Type B pancreatic cell (in vitro differentiated cells): ENCODE results near the gene SCGB1D1. TPM values are rescaled to one million over a fixed set of nuclear protein-coding genes. Genes with fewer than 3 reads are reported as not detected.
"Not testable (repeated sequence)": the region's sequence is repeated elsewhere in the genome, so short reads cannot be mapped to it uniquely, and the experiment has no call there.

Experiments
- DNase-seq: peaks from one replicate; pipeline ENCODE4 v3.0.0; 2021; ENCODE audit warnings: mixed read lengths; ENCODE audit not compliant: unreplicated experiment; ENCODE audit errors: extremely low spot score
- H3K27ac Mint-ChIP-seq: 2 replicates; pipeline ENCODE4 v1.8.0; 2021; ENCODE audit warnings: mild to moderate bottlenecking, mixed read lengths
- H3K27me3 Mint-ChIP-seq: 2 replicates; pipeline ENCODE4 v1.8.0; 2021; ENCODE audit warnings: mixed read lengths
- H3K36me3 Mint-ChIP-seq: 2 replicates; pipeline ENCODE4 v1.8.0; 2021; ENCODE audit warnings: mixed read lengths
- H3K4me1 Mint-ChIP-seq: one replicate; pipeline ENCODE4 v1.8.0; 2021; ENCODE audit warnings: mixed read lengths; ENCODE audit not compliant: unreplicated experiment
- H3K4me3 Mint-ChIP-seq: 2 replicates; pipeline ENCODE4 v1.8.0; 2021; ENCODE audit warnings: mild to moderate bottlenecking, mixed read lengths
- H3K9me3 Mint-ChIP-seq: 2 replicates; pipeline ENCODE4 v1.8.0; 2021; ENCODE audit warnings: mixed read lengths
- total RNA-seq: library from RNA; stranded (reverse); gene quantifications from 2 replicates; pipeline ENCODE4 v1.2.1, GENCODE V29; 2021; ENCODE audit warnings: low replicate concordance
- TF ChIP-seq, protein P1 (sequence below): fragments of 200-600 bp; sonication (generic); conservative IDR thresholded peaks from 2 replicates; pipeline ENCODE4 v1.5.0; 2021; ENCODE audit warnings: antibody characterized with exemption, mild to moderate bottlenecking

The SCGB1D1 gene
- total RNA-seq, 1 donor from 2014 or later: not detected

DNA sequence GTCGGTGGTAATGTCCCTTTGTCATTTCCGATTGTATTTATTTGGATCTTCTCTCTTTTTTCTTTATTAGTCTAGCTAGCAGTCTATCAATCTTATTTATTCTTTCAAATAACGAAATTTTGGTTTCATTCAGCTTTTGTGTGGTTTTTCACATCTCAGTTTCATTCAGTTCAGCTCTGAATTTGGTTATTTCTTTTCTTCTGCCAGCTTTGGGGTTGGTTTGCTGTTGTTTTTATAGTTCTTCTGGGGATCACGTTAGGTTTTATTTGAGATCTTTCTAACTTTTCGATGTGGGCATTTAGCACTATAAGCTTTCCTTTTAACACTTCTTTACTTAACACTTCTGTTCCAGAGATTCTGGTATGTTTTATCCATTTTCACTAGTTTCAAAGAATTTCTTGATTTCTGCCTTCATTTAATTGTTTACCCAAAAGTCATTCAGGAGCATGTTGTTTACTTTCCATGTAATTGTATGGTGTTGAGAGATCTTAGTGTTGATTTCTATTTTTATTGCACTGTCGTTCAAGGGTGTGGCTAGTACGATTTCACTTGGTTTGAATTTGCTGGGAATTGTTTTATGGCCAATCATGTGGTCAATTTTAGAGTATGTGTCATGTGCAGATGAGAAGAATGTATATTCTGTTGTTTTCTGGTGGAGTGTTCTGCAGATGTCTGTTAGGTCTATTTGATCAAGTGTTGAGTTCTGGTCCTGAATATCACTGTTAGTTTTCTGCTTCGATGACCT is 7.7 kb upstream of the SCGB1D1 start:
- Mint-ChIP-seq H3K27ac (no peak overlapping the region), H3K9me3 (no peaks in the 10 kb centered on the region), H3K4me1 (no peaks in the 10 kb centered on the region), H3K4me3 (no peak overlapping the region), H3K36me3 (peaks cover 4% of the 10 kb centered on the region), H3K27me3 (peaks cover 22% of the 10 kb centered on the region)
- no peak for DNase-seq
- TF ChIP-seq, protein P1, sequence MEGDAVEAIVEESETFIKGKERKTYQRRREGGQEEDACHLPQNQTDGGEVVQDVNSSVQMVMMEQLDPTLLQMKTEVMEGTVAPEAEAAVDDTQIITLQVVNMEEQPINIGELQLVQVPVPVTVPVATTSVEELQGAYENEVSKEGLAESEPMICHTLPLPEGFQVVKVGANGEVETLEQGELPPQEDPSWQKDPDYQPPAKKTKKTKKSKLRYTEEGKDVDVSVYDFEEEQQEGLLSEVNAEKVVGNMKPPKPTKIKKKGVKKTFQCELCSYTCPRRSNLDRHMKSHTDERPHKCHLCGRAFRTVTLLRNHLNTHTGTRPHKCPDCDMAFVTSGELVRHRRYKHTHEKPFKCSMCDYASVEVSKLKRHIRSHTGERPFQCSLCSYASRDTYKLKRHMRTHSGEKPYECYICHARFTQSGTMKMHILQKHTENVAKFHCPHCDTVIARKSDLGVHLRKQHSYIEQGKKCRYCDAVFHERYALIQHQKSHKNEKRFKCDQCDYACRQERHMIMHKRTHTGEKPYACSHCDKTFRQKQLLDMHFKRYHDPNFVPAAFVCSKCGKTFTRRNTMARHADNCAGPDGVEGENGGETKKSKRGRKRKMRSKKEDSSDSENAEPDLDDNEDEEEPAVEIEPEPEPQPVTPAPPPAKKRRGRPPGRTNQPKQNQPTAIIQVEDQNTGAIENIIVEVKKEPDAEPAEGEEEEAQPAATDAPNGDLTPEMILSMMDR: no peak

DNA sequence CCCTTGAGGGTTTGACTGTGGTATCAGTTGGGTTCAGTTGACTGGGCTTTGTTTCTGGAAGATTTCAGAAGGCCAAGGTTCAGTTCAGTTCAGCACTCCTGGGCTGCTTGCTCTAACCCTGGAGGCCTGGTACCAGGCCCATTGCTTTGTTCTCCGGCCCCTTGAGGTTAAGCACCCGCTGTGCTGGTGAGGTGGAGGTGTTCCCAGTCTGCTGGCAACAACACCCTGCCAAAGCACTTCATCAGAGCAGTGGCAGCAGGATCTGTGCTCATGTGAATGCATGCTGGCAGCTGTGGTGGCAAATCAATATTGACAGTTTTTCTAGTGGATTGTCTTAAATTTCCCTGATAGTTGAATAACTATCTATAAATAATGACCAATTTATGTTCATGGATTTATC is 3.8 kb upstream of the SCGB1D1 start:
- Mint-ChIP-seq H3K4me1 (no peaks in the 10 kb centered on the region), H3K4me3 (no peak overlapping the region), H3K27me3 (peaks cover 31% of the 10 kb centered on the region), H3K9me3 (no peaks in the 10 kb centered on the region), H3K27ac (no peak overlapping the region), H3K36me3 (peaks cover 4% of the 10 kb centered on the region)
- TF ChIP-seq, protein P1: no peak
- DNase-seq: no peak

DNA sequence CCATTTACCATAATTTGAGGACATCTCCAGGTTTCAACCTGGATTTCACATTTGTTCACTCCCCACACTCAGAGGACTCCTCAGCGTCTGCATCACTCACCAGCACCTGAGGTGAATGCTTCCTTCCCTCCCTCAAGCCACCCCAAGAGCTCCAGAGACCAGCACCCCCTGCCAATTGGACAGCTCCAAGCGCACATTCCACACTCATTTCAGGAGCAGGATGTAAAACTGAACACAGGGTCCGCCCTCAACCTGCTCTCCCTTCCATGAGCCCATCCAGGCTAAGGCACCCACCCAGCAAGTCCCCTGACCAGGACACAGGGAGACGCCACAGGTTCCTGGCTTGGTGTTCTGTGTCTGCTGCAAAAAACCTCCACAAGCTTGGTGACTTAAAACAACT is 3.9 kb downstream of the SCGB1D1 start:
- DNase-seq: no peak
- Mint-ChIP-seq H3K36me3 (no peaks in the 10 kb centered on the region), H3K27ac (no peak overlapping the region), H3K27me3 (peaks cover 43% of the 10 kb centered on the region), H3K9me3 (no peaks in the 10 kb centered on the region), H3K4me3 (no peak overlapping the region), H3K4me1 (no peaks in the 10 kb centered on the region)
- TF ChIP-seq, protein P1: no peak

DNA sequence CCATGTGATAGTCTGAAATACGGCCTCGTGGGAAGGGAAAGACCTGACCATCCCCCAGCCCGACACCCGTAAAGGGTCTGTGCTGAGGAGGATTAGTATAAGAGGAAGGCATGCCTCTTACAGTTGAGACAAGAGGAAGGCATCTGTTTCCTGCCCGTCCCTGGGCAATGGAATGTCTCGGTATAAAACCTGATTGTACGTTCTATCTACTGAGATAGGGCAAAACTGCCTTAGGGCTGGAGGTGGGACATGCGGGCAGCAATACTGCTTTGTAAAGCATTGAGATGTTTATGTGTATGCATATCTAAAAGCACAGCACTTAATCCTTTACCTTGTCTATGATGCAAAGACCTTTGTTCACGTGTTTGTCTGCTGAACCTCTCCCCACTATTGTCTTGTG is 5.0 kb downstream of the SCGB1D1 start:
- H3K9me3 Mint-ChIP-seq, H3K27ac Mint-ChIP-seq, H3K4me3 Mint-ChIP-seq, H3K36me3 Mint-ChIP-seq, DNase-seq, H3K4me1 Mint-ChIP-seq: not testable (repeated sequence)
- H3K27me3 Mint-ChIP-seq: peaks cover 33% of the 10 kb centered on the region

DNA sequence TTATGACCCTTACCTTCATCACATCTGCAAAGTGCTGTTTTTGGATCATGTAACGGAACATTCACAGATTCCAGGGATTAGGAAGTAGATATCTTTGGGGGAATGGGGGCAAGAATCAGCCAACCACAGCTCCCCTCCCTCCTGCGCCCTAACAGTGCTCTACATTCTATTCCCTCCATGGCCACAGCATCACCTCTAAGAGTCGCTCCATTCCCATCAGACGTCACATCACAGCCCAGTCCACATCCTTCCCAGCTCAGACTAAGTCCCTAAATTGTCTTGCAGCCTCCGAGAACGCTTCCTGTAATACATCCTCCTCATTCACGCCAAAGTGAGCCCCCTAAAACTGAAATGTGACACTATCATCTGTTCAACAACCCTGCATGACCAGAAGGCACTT is 5.9 kb downstream of the SCGB1D1 start:
- Mint-ChIP-seq H3K4me3 (no peak overlapping the region), H3K27me3 (peaks cover 27% of the 10 kb centered on the region), H3K9me3 (no peaks in the 10 kb centered on the region), H3K4me1 (no peaks in the 10 kb centered on the region), H3K27ac (no peak overlapping the region), H3K36me3 (no peaks in the 10 kb centered on the region)
- TF ChIP-seq, protein P1: no peak
- DNase-seq: no peak

DNA sequence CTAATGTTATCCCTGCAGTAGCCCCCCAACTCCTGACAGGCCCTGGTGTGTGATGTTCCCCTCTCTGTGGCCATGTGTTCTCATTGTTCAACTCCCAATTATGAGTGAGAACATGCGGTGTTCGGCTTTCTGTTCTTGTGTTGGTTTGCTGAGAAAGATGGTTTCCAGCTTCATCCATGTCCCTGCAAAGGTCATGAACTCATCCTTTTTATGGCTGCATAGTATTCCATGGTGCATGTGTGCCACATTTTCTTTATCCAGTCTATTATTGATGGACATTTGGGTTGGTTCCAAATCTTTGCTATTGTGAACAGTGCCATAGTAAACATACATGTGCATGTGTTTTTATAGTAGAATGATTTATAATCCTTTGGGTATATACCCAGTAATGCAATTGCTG is 7.4 kb downstream of the SCGB1D1 start:
- not testable (repeated sequence) for H3K4me3 Mint-ChIP-seq, DNase-seq, H3K27ac Mint-ChIP-seq, H3K9me3 Mint-ChIP-seq, H3K4me1 Mint-ChIP-seq, H3K36me3 Mint-ChIP-seq
- H3K27me3 Mint-ChIP-seq: peaks cover 31% of the 10 kb centered on the region
